OCI-M2 (cell line): ENCODE data around the gene ROM1.
"Not testable (repeated sequence)": the region's sequence is repeated elsewhere in the genome, so short reads cannot be mapped to it uniquely, and the experiment has no call there.

Experiments
- DNase-seq: peaks from one replicate; lab custom pipeline; 2025; ENCODE audit not compliant: unreplicated experiment; lab: John Stamatoyannopoulos, UW

Gene ROM1

DNA sequence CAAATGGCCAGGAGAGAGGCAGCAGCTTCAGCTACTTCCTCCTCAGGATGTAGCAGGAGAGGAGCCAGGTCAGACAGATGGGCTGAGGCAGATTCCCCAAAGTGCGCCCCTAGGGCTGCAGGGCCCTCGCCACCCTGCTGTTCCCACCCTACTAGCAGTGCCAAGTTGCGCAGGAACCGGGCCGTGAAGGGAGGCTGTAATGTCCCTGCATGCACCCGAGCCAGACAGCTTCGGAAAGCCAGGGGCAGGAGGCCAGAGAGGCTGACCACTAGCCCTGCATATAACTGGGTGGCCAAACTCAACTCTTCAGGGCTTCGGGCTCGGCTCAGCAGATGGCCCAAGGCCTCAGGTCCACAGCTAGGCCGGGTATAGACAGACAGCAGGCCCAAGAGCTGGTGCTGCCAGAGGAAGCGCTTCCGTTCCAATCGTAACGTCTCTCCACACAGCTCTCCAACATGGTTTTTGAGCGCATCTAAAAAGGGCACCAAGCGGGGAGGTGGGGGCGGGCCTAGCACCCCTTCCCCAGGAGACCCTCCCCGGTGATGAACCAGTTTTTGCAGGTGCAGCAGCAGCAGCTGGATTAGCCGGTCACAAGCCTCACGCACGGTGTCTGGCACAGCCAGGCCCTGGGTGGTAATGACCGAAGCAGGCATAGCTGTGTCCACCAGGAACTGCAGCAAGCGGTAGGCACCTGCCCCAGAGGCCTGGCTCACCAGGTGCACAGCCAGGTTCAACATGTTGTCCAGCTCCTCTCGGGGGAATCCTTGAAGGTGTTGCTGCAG lies 35.3 kb downstream of the ROM1 start:
- DNase-seq = no peak

DNA sequence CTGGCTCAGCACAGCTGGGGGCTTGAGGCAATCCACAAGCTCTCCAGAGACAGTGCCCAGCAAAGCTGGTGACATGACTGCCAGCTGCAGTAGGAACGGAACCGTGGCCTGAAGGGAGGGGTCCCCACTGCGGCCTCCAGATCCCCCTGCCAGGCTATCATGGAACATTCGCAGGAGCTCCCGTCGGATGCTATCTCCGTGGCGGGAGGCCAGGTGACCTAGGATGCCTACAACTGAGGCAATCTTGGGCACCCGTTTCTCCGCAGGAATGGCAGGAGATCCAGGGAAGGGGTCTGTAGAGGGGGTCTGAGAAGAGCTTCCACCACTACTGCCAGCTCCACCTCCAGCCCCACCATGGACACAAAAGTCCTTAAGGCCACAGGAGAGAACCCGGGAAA lies 35.9 kb downstream of the ROM1 start:
- DNase-seq = no peak

DNA sequence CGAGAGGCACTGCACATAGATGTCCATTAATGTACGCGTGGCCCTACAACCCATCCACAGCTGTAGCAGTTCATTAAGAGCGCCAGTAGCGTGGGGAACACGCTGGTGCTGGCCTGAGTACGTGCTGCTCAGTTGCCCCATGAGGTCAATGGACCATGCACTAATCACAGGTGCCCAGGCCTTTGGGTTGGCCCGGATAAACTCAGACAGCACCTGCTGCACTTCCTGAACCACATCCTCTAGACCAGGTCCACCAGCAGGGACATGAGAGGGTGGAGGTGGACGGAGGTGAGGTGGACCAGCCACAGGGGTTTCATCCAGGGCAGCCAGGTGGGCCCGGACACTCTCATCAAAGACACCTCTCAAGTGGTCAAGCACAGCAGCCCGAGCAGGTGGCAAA lies 36.4 kb downstream of the ROM1 start:
- DNase-seq = no peak

DNA sequence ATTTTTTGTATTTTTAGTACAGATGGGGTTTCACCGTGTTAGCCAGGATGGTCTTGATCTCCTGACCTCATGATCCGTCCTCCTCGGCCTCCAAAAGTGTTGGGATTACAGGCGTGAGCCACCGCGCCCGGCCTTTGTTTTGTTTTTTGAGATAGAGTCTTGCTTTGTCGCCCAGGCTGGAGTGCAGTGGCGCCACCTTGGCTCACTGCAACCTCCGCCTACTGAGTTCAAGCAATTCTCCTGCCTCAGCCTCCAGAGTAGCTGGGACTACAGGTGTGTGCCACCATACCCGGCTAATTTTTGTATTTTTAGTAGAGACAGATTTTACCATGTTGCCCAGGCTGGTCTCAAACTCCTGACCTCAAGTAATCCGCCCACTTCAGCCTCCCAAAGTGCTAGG lies 37.2 kb downstream of the ROM1 start:
- not testable (repeated sequence) for DNase-seq

DNA sequence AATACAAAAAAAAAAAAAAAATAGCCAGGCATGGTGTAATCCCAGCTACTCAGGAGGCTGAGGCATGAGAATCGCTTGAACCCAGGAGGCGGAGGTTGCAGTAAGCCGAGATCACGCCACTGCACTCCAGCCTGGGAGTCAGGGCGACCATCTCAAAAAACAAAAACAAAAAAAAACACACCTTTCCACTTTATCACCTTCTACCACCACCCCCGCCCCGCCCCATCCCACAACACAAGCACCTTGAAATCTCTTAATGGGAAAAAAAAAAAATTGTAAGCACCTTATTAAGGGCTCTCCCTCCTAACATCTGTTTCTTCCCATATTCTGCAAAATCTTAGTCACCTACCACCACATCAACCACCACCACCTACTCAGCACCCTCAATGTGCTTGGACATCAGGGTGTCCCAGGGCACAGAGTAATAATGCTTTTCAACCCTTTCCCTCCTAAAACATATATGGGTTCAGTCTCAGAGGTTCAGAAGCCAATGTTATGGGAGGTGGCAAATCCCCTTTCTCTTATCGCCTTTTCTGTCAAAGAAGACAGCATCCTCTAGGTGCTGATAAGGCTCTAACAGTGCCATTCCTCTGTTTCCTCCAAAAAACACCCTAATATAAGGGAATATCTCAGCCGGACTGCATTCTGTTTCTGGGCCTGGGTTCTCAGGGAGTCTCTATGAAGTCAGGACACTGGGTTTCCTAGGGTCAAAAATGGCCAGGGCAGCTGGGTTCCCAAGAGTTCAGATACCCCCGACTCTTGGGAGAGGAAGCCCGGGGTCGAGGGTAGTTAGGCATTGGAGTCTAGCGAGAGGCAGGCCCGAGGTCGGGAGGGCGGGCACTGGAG lies 39.3 kb downstream of the ROM1 start:
- no peak for DNase-seq

DNA sequence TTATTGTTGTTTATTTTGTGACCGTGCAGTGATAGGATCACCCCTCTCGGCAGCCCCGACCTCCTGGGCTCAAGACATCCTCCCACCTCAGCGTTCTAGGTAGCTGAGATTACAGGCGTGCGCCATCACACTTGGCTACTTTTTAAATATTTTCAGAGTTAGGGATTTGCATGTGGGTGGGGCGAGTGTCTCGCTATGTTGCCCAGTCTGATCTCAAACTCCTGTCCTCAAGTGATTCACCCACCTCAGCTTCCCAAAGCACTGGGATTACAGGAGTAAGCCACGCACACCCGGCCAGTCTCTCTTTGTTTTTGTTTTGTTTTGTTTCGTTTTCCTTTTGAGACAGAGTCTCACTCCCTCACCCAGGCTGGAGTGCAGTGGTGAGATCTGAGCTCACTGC lies 41.2 kb downstream of the ROM1 start:
- DNase-seq = no peak

DNA sequence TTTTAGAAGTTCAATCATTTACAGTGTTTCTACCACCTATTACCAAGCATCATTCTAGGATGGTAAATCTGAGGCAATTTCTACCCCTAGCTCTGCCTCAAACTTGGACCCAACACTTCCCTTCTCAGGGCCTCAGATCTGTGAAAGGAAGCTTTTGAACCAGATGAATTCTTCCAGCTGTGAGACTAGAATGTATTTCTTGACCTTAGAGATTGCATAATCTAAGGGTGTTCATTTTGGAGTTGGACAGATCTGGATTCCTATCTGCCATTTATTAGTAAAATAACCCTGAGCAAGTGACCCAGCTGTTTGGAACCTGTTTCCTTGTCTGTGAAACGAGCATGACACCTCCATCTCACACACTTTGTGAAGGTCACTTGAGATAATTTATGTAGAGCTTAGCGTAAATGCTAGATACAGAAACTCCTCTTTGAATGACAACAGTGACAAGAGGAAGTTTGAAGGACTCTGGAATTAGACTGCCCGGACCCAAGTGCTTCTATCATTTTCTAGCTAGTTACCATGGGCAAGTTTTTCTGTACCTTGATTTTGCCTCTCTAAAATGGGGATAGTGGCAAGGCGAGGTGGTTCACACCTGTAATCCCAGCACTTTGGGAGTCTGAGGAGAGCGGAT lies 43.9 kb downstream of the ROM1 start:
- no peak for DNase-seq

DNA sequence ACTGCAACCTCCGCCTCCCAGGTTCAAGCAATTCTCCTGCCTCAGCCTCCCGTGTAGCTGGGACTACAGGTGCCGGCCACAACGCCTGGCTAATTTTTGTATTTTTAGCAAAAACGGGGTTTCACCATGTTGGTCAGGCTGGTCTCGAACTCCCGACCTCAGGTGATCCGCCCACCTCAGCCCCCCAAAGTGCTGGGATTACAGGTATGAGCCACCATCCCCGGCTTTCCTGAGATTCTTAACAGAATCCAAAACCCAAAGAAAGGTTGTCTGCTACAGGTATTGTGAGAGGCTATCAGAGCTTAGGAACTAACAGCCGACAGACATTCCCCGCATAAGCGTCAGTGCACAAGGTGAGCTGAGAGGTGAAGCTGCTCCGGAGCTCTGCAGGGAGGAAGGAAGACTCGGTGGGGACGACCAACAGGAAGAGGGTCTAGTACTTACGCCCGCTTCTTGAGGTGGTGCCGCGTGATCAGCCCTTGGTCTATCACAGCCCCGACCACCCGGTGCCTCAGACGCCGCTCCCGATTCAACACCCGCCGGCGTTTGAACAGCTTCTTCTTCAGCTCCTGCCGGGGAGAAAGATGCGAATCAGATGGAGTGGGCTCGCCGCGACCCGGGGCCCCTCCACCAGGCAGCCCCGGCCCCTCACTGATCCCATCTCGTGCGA lies 51.5 kb downstream of the ROM1 start:
- no peak for DNase-seq
